ENCODE measurements around the gene TRAPPC14. TPM values are rescaled to one million over a fixed set of nuclear protein-coding genes. Genes with fewer than 3 reads are reported as not detected.
A peak's percentile ranks its signal among the peaks of the same experiment; 100 is the strongest.

Gene TRAPPC14
- total RNA-seq, 1 donor from 2014 or later: 4.3 TPM

DNA sequence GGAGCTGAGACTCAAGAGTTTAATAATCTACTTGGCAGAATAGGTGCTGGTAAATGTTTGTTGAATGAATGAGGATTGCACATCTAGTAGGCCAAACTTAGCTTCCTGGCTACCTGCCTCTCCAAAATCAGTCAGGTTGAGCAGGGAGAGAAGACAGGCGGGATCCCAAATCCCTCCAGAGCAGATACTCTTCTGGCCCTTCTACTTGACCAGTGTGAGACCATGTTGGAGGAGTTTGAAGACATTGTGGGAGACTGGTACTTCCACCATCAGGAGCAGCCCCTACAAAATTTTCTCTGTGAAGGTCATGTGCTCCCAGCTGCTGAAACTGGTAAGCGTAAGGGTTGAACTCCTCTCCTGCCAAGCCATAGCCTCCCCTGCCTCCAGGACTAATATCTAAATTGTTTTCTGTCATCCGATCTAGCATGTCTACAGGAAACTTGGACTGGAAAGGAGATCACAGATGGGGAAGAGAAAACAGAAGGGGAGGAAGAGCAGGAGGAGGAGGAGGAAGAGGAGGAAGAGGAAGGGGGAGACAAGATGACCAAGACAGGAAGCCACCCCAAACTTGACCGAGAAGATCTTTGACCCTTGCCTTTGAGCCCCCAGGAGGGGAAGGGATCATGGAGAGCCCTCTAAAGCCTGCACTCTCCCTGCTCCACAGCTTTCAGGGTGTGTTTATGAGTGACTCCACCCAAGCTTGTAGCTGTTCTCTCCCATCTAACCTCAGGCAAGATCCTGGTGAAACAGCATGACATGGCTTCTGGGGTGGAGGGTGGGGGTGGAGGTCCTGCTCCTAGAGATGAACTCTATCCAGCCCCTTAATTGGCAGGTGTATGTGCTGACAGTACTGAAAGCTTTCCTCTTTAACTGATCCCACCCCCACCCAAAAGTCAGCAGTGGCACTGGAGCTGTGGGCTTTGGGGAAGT lies 34.0 kb downstream of the TRAPPC14 start:
- H3K9me3 Mint-ChIP-seq: no peaks in the 10 kb centered on the region
- H3K4me1 ChIP-seq: peaks cover 8% of the 10 kb centered on the region
- no peaks in the 10 kb centered on the region for H4K20me1 ChIP-seq (ENCODE audit: low read depth)
- H3K9me3 ChIP-seq (ENCODE audit: low read depth): no peaks in the 10 kb centered on the region
- no peak overlapping the region for H2AFZ ChIP-seq (replicated peaks)
- H3K79me2 ChIP-seq (ENCODE audit: low read depth): peaks cover 26% of the 10 kb centered on the region
- H3K9ac ChIP-seq: no peak overlapping the region
- H3K36me3 Mint-ChIP-seq: peaks cover 8% of the 10 kb centered on the region
- no peaks in the 10 kb centered on the region for H3K36me3 ChIP-seq
- TF ChIP-seq EZH2phosphoT487 (IDR thresholded peaks at IDR 0.05) (no peak), EZH2 (IDR thresholded peaks at IDR 0.05) (no peak)
- TF ChIP-seq, protein P1, sequence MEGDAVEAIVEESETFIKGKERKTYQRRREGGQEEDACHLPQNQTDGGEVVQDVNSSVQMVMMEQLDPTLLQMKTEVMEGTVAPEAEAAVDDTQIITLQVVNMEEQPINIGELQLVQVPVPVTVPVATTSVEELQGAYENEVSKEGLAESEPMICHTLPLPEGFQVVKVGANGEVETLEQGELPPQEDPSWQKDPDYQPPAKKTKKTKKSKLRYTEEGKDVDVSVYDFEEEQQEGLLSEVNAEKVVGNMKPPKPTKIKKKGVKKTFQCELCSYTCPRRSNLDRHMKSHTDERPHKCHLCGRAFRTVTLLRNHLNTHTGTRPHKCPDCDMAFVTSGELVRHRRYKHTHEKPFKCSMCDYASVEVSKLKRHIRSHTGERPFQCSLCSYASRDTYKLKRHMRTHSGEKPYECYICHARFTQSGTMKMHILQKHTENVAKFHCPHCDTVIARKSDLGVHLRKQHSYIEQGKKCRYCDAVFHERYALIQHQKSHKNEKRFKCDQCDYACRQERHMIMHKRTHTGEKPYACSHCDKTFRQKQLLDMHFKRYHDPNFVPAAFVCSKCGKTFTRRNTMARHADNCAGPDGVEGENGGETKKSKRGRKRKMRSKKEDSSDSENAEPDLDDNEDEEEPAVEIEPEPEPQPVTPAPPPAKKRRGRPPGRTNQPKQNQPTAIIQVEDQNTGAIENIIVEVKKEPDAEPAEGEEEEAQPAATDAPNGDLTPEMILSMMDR (IDR thresholded peaks at IDR 0.05): no peak
- no peak overlapping the region for H3K4me3 ChIP-seq
- H3K4me2 ChIP-seq: no peak overlapping the region
- peaks cover 22% of the 10 kb centered on the region for H3K27me3 ChIP-seq
- no peak overlapping the region for H3K27ac ChIP-seq
- H3K27ac Mint-ChIP-seq: no peak overlapping the region
- peaks cover 34% of the 10 kb centered on the region for H3K4me1 Mint-ChIP-seq
- DNase-seq (ENCODE audit: low spot score): no peak
- H3K4me3 Mint-ChIP-seq: peak overlapping the region; percentile 99
- H3K27me3 Mint-ChIP-seq (ENCODE audit: insufficient read depth, low read depth): peaks cover 4% of the 10 kb centered on the region
- H3F3A ChIP-seq (ENCODE audit: low read depth): peaks cover 38% of the 10 kb centered on the region

DNA sequence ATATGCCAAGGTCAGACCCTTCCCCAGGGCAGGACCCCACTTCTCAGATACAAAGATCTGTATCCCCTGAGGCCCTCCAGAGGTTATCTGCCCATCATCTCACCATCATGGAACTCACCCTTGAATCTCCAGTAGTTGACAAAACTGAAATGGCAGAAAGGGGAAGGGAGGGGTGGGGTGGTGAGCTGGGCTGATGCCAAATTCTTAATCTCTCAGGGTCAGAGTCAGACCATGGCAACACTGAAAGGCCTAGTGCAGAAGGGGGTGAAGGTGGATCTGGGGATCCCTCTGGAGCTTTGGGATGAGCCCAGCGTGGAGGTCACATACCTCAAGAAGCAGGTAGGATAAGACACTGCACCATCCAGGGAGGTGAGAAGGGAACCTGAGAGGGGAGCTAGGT lies 36.0 kb downstream of the TRAPPC14 start:
- Mint-ChIP-seq H3K27ac (no peak overlapping the region), H3K27me3 (ENCODE audit: insufficient read depth, low read depth) (peaks cover 6% of the 10 kb centered on the region), H3K36me3 (peaks cover 8% of the 10 kb centered on the region), H3K9me3 (no peaks in the 10 kb centered on the region), H3K4me3 (peak overlapping the region; percentile 30), H3K4me1 (peaks cover 33% of the 10 kb centered on the region)
- no peak overlapping the region for H3K4me3 ChIP-seq
- H3K4me2 ChIP-seq: no peak overlapping the region
- H2AFZ ChIP-seq (replicated peaks): no peak overlapping the region
- no peak overlapping the region for H3K27ac ChIP-seq
- TF ChIP-seq, protein P1 (IDR thresholded peaks at IDR 0.05): no peak
- TF ChIP-seq EZH2phosphoT487 (IDR thresholded peaks at IDR 0.05) (no peak), EZH2 (IDR thresholded peaks at IDR 0.05) (no peak)
- peaks cover 2% of the 10 kb centered on the region for H3K27me3 ChIP-seq
- no peaks in the 10 kb centered on the region for H3K9me3 ChIP-seq (ENCODE audit: low read depth)
- H4K20me1 ChIP-seq (ENCODE audit: low read depth): no peaks in the 10 kb centered on the region
- H3K79me2 ChIP-seq (ENCODE audit: low read depth): peaks cover 40% of the 10 kb centered on the region
- DNase-seq (ENCODE audit: low spot score): no peak
- H3F3A ChIP-seq (ENCODE audit: low read depth): peaks cover 40% of the 10 kb centered on the region
- no peak overlapping the region for H3K9ac ChIP-seq
- H3K36me3 ChIP-seq: no peaks in the 10 kb centered on the region
- H3K4me1 ChIP-seq: peaks cover 12% of the 10 kb centered on the region

DNA sequence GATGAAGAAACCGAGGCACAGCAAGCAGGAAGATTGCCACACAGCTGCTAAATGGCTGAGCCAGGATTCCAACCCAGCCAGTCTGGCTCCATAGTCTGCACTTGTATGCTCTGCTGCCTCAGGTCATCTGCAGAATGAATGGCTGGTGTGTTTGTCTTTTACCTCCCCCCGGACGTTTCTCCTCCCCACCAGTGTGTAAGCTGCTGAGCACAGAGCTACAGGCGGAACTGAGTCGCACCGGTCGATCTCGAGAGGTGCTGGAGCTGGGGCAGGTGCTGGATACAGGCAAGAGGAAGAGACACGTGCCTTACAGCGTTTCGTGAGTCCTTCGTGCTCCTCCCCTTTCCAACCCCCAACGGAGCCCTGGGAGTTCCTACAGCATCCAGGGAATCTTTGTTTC lies 36.5 kb downstream of the TRAPPC14 start:
- peaks cover 33% of the 10 kb centered on the region for H3K4me1 Mint-ChIP-seq
- H3F3A ChIP-seq (ENCODE audit: low read depth): peaks cover 40% of the 10 kb centered on the region
- no peaks in the 10 kb centered on the region for H3K9me3 Mint-ChIP-seq
- H3K4me3 ChIP-seq: no peak overlapping the region
- no peaks in the 10 kb centered on the region for H3K27me3 ChIP-seq
- H3K79me2 ChIP-seq (ENCODE audit: low read depth): peaks cover 43% of the 10 kb centered on the region
- H3K36me3 ChIP-seq: no peaks in the 10 kb centered on the region
- no peak overlapping the region for H3K27ac ChIP-seq
- DNase-seq (ENCODE audit: low spot score): no peak
- peaks cover 12% of the 10 kb centered on the region for H3K4me1 ChIP-seq
- peak overlapping the region; percentile 50 for H3K27ac Mint-ChIP-seq
- H3K36me3 Mint-ChIP-seq: peaks cover 8% of the 10 kb centered on the region
- TF ChIP-seq EZH2 (IDR thresholded peaks at IDR 0.05): no peak
- TF ChIP-seq, protein P1 (IDR thresholded peaks at IDR 0.05): no peak
- TF ChIP-seq EZH2phosphoT487 (IDR thresholded peaks at IDR 0.05): no peak
- H2AFZ ChIP-seq (replicated peaks): no peak overlapping the region
- no peaks in the 10 kb centered on the region for H4K20me1 ChIP-seq (ENCODE audit: low read depth)
- no peak overlapping the region for H3K9ac ChIP-seq
- no peaks in the 10 kb centered on the region for H3K9me3 ChIP-seq (ENCODE audit: low read depth)
- no peak overlapping the region for H3K4me3 Mint-ChIP-seq
- peaks cover 6% of the 10 kb centered on the region for H3K27me3 Mint-ChIP-seq (ENCODE audit: insufficient read depth, low read depth)
- no peak overlapping the region for H3K4me2 ChIP-seq

Data from neural progenitor cell (in vitro differentiated cells).